ENCODE measurements around the gene NOP14.

- no peak for TF ChIP-seq CTCF (IDR thresholded peaks at IDR 0.05)
- no peak for TF ChIP-seq POLR2A (IDR thresholded peaks at IDR 0.05)
- TF ChIP-seq POLR2AphosphoS5 (IDR thresholded peaks at IDR 0.05) = no peak
- no peak for TF ChIP-seq EP300 (IDR thresholded peaks at IDR 0.05)
Measured at GRCh38 chr4:2891294-2891693, 71.9 kb downstream of the NOP14 start.

All from stomach (tissue), 4 donors.